Thoracic aorta (tissue), 2 donors: ENCODE results near the gene AP1B1. TPM values are rescaled to one million over a fixed set of nuclear protein-coding genes. Genes with fewer than 3 reads are reported as not detected.
"Not testable (repeated sequence)": the region's sequence is repeated elsewhere in the genome, so short reads cannot be mapped to it uniquely, and the experiment has no call there.

Experiments used
- ATAC-seq: fragments of 150-250 bp; one replicate; pipeline ENCODE4 v1.8.0; 2017; ENCODE audit warnings: low read depth; ENCODE audit not compliant: insufficient number of reproducible peaks, low FRiP score
- DNase-seq: peaks from one replicate; pipeline ENCODE4 v3.0.0-alpha.2; 2020; ENCODE audit warnings: low spot score
- H3K27ac ChIP-seq, 2 donors: fragments of 200-600 bp; sonication (generic); 1 replicate in 1 of 2; 2 replicates in 1 of 2; pipeline ENCODE4 v1.5.1; 2016; ENCODE audit warnings: mild to moderate bottlenecking in 2 of 2, moderate library complexity in 2 of 2
- H3K27me3 ChIP-seq: fragments of 200-600 bp; sonication (generic); replicated peaks from 2 replicates; pipeline ENCODE4 v1.6.0; 2016; ENCODE audit warnings: mild to moderate bottlenecking; ENCODE audit not compliant: insufficient read depth
- H3K36me3 ChIP-seq: fragments of 200-600 bp; sonication (generic); one replicate; pipeline ENCODE4 v1.5.1; 2016
- H3K4me1 ChIP-seq, 2 donors: fragments of 200-600 bp; sonication (generic); 1 replicate in 1 of 2; 2 replicates in 1 of 2; pipeline versions ENCODE4 v1.5.1 to v1.6.0; 2016; ENCODE audit warnings: low read depth in 2 of 2, mild to moderate bottlenecking in 1 of 2; ENCODE audit not compliant: control insufficient read depth in 1 of 2
- H3K4me3 ChIP-seq: fragments of 200-600 bp; sonication (generic); 2 replicates; pipeline ENCODE4 v1.5.1; 2016; ENCODE audit warnings: mild to moderate bottlenecking
- H3K9me3 ChIP-seq: fragments of 200-600 bp; sonication (generic); 2 replicates; pipeline ENCODE4 v1.5.1; 2016
- total RNA-seq, 2 donors: library from RNA; depleted of rRNA; stranded (reverse); fragments of >200 nt; gene quantifications; one replicate each; pipeline versions ENCODE4 v1.1.0 to v1.2.3, GENCODE V29; 2016
- TF ChIP-seq, protein P1 (sequence below): fragments of 200-600 bp; sonication (generic); IDR thresholded peaks from one replicate; pipeline ENCODE4 v1.5.1; 2019; ENCODE audit warnings: antibody characterized with exemption

The AP1B1 gene
- total RNA-seq, 2 donors from 2014 or later, result 59.5 to 73.1 TPM

DNA sequence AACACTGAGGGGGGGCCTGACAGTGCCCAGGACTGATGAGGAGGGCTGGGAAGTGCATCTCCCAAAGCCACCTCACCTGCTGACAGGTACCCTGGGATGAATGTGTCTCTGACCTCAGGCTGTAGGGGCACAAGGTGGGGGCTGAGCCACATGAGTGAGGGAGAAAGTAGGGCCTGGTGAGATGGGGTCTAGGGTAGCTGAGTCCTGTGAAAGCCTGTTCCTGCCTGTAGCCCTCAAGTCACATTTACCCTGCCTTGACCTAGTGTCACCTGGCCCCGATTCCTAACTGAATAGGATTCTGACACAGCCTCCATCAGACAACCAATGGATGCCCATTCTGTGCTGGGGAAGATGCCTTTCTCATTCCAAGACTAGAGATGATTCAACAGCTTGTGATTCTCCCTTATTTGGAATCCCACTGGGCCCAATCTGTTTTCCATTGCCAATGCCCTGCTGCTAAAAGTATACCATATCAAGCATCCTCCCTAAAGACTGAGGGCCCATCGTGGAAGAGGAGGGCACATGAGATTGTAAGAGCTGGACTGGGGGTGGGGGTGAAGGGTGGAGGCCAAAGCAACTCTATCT, 38.9 kb upstream of the AP1B1 start:
- TF ChIP-seq, protein P1, sequence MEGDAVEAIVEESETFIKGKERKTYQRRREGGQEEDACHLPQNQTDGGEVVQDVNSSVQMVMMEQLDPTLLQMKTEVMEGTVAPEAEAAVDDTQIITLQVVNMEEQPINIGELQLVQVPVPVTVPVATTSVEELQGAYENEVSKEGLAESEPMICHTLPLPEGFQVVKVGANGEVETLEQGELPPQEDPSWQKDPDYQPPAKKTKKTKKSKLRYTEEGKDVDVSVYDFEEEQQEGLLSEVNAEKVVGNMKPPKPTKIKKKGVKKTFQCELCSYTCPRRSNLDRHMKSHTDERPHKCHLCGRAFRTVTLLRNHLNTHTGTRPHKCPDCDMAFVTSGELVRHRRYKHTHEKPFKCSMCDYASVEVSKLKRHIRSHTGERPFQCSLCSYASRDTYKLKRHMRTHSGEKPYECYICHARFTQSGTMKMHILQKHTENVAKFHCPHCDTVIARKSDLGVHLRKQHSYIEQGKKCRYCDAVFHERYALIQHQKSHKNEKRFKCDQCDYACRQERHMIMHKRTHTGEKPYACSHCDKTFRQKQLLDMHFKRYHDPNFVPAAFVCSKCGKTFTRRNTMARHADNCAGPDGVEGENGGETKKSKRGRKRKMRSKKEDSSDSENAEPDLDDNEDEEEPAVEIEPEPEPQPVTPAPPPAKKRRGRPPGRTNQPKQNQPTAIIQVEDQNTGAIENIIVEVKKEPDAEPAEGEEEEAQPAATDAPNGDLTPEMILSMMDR, result no peak
- DNase-seq (no peak), ATAC-seq (no peak)
- no peak overlapping the region for H3K27ac ChIP-seq
- no peaks in the 10 kb centered on the region for H3K27me3 ChIP-seq
- no peaks in the 10 kb centered on the region for H3K9me3 ChIP-seq
- H3K4me3 ChIP-seq, result no peak overlapping the region
- H3K36me3 ChIP-seq, result no peaks in the 10 kb centered on the region
- no peaks in the 10 kb centered on the region for H3K4me1 ChIP-seq

DNA sequence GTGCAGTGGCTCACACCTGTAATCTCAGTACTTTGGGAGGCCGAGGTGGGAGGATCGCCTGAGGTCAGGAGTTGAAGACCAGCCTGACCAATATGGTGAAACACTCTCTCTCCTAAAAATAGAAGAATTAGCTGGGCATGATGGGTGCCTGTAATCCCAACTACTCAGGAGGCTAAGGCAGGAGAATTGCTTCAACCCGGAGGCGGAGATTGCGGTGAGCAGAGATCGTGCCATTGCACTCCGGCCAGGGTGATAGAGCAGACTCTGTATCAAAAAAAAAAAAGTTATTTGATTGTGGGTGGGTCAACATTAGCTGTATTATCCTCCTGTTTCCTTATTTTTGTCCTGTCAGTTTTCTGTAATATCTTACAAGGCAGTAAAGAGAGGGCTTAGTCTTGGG, 38.1 kb upstream of the AP1B1 start:
- H3K27me3 ChIP-seq, result no peaks in the 10 kb centered on the region
- no peak overlapping the region for H3K4me3 ChIP-seq
- H3K9me3 ChIP-seq, result no peaks in the 10 kb centered on the region
- DNase-seq, result no peak
- no peaks in the 10 kb centered on the region for H3K4me1 ChIP-seq
- H3K36me3 ChIP-seq, result no peaks in the 10 kb centered on the region
- no peak for ATAC-seq
- no peak overlapping the region for H3K27ac ChIP-seq
- TF ChIP-seq, protein P1, result no peak

DNA sequence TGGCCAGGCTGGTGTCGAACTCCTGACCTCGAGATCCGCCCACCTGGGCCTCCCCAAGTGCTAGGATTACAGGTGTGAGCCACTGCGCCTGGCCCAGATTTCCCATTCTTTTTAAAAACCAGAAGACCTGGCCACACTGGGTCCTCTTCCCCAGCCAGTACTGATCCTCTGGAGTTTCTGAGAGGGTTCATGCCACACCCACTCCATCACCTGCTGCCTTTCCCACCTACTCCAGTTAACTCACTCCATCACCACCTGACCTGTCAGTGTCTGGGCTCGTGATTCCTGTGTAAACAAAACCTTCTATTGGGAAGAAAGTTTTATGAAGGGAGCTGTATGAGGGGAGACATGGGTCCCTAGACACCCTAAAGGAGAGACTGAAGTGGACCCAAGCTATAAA, 30.3 kb upstream of the AP1B1 start:
- not testable (repeated sequence) for H3K27me3 ChIP-seq, H3K36me3 ChIP-seq, H3K27ac ChIP-seq, DNase-seq, H3K4me3 ChIP-seq, H3K4me1 ChIP-seq, ATAC-seq, H3K9me3 ChIP-seq

DNA sequence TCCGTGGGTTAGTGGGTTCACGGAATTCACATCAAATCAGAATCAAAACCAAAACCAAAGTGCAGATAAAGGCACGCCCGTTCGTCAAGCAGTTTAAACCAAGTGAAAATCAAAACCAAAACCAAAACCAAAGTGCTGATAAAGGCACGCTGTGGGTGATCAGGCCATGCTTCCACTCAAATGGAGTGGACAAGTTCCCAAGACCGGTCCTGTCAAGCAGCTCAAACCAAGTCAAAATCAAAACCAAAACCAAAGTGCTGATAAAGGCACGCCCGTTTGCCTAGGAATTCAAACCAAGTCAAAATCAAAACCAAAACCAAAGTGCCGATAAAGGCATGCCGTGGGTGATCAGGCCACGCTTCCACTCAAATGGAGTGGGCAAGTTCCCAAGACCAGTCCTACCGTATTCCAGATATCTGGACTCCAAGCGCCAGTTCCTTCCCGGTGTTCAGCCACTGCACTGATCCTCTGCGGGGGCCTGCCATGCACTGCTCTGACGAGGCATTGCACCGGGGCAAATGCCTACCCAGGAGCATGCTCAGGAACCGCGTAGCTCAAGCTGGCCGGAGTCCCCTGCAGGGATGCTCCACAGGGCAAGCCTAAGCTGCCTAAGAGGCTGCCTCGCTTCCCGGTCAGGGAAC, 26.7 kb upstream of the AP1B1 start:
- H3K4me1 ChIP-seq, H3K9me3 ChIP-seq, H3K27ac ChIP-seq, H3K27me3 ChIP-seq, ATAC-seq, H3K36me3 ChIP-seq, DNase-seq: not testable (repeated sequence)
- peak overlapping the region; percentile 63 for H3K4me3 ChIP-seq

DNA sequence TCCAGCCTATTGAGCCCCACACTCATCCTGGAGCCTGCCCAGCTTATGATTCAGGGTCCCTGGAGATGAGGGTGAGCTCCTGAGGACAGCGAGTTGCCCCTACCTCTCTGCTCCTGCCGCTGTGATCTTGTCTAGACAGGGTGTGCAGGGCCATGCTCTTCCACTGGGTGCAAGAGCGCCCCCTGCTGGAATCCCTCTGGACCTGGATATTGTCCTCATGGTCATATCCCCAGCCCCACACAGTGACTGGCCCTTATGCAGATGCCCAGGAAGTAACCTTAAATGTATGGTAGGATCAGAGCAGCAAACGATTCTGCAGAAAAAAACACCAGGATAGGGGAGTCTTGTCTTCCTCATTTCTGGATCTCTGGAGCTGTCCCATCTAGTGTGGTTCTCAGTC, 24.4 kb upstream of the AP1B1 start:
- DNase-seq, H3K27ac ChIP-seq, H3K4me3 ChIP-seq, H3K27me3 ChIP-seq, H3K36me3 ChIP-seq, H3K4me1 ChIP-seq, H3K9me3 ChIP-seq, ATAC-seq: not testable (repeated sequence)
- TF ChIP-seq, protein P1, result peak; percentile 29

DNA sequence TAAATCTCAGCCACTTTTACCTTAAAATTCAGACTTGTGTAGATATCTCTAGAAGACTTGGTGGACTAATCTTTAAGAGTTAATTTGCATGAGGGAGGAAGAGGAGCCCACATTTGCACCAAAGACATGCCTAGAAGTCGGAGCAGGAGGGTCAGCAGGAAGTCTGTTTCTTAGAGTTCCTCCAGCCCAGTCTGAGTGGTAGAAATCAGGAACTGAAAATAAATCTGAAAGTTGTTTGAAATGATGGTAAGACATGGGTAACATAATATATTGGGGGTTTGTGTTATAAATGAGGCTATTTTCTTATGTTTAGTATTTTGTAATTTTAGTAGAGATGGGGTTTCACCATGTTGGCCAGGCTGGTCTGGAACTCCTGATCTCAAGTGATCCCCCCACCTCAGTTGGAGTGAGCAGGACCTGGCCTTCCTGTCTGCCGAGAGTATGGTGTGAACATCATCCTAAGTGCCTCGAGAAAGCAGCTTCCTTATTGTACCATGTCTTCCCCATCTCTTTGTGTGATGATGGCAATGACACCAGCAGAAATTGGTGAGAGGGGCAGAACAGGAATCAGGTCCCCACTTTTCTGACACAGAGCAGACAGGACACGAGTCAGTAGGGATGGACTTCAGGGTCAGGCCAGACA, 23.3 kb upstream of the AP1B1 start:
- not testable (repeated sequence) for ATAC-seq, H3K36me3 ChIP-seq, H3K4me1 ChIP-seq, H3K9me3 ChIP-seq, DNase-seq, H3K4me3 ChIP-seq, H3K27ac ChIP-seq, H3K27me3 ChIP-seq
